Astrocyte (in vitro differentiated cells and primary cell): ENCODE measurements around the gene ZNF862. TPM values are rescaled to one million over a fixed set of nuclear protein-coding genes. Genes with fewer than 3 reads are reported as not detected.

Experiments used
- DNase-seq: peaks from one replicate; pipeline ENCODE4 v3.0.0-alpha.2; 2010; ENCODE audit warnings: low read depth
- FAIRE-seq: peaks from 2 replicates; lab custom pipeline; 2011; peaks lifted over from hg19 to GRCh38; lab: Jason Lieb, UNC
- H2AFZ ChIP-seq: 2 replicates; pipeline ENCODE4 v1.6.0; 2012; ENCODE audit warnings: low read depth, low read length, inconsistent platforms
- H3K27ac ChIP-seq: 2 replicates; pipeline ENCODE4 v1.5.1; 2011; ENCODE audit warnings: low read depth, low read length, inconsistent platforms
- H3K27me3 ChIP-seq: 2 replicates; pipeline ENCODE4 v1.6.0; 2011; ENCODE audit warnings: low read length, inconsistent platforms; ENCODE audit not compliant: insufficient read depth
- H3K36me3 ChIP-seq: 2 replicates; pipeline ENCODE4 v1.5.1; 2011; ENCODE audit warnings: low read length, inconsistent platforms; ENCODE audit not compliant: insufficient read depth
- H3K4me1 ChIP-seq: 2 replicates; pipeline ENCODE4 v1.5.1; 2011; ENCODE audit warnings: low read length, inconsistent platforms; ENCODE audit not compliant: insufficient read depth
- H3K4me2 ChIP-seq: 2 replicates; pipeline ENCODE4 v1.6.0; 2012; ENCODE audit warnings: low read length, inconsistent platforms
- H3K4me3 ChIP-seq: 2 replicates; pipeline ENCODE4 v1.5.1; 2011; ENCODE audit warnings: low read depth, mild to moderate bottlenecking, low read length, inconsistent platforms; ENCODE audit not compliant: insufficient read depth
- H3K79me2 ChIP-seq: 2 replicates; pipeline ENCODE4 v1.6.0; 2012; ENCODE audit warnings: mild to moderate bottlenecking, low read length, inconsistent platforms; ENCODE audit not compliant: insufficient read depth
- H3K9ac ChIP-seq: 2 replicates; pipeline ENCODE4 v1.6.0; 2012; ENCODE audit warnings: mild to moderate bottlenecking, low read length, inconsistent platforms
- H3K9me3 ChIP-seq: 2 replicates; pipeline ENCODE4 v1.5.1; 2012; ENCODE audit warnings: low read depth, mild to moderate bottlenecking, low read length, inconsistent platforms; ENCODE audit not compliant: insufficient read depth
- H4K20me1 ChIP-seq: 2 replicates; pipeline ENCODE4 v1.6.0; 2012; ENCODE audit warnings: low read length, inconsistent platforms; ENCODE audit not compliant: insufficient read depth
- H3K27ac Mint-ChIP-seq: one replicate; pipeline ENCODE4 v1.8.0; 2021; ENCODE audit warnings: mild to moderate bottlenecking, mixed read lengths; ENCODE audit not compliant: unreplicated experiment
- H3K27me3 Mint-ChIP-seq: one replicate; pipeline ENCODE4 v1.8.0; 2021; ENCODE audit warnings: low read depth, mixed read lengths; ENCODE audit not compliant: unreplicated experiment
- H3K36me3 Mint-ChIP-seq: one replicate; pipeline ENCODE4 v1.8.0; 2021; ENCODE audit warnings: low read depth, mixed read lengths; ENCODE audit not compliant: unreplicated experiment
- H3K4me1 Mint-ChIP-seq: one replicate; pipeline ENCODE4 v1.8.0; 2021; ENCODE audit warnings: low read depth, mixed read lengths; ENCODE audit not compliant: unreplicated experiment
- H3K4me3 Mint-ChIP-seq: one replicate; pipeline ENCODE4 v1.8.0; 2021; ENCODE audit warnings: mild to moderate bottlenecking, moderate library complexity, mixed read lengths; ENCODE audit not compliant: unreplicated experiment
- H3K9me3 Mint-ChIP-seq: one replicate; pipeline ENCODE4 v1.8.0; 2021; ENCODE audit warnings: mild to moderate bottlenecking, mixed read lengths; ENCODE audit not compliant: unreplicated experiment
- EZH2 ChIP-seq: IDR thresholded peaks from 2 replicates; pipeline ENCODE4 v1.6.1; 2012; ENCODE audit warnings: mild to moderate bottlenecking, low read length, inconsistent platforms; ENCODE audit not compliant: insufficient read depth
- total RNA-seq: library from RNA; stranded (reverse); gene quantifications from 2 replicates; pipeline ENCODE4 v1.2.1, GENCODE V29; 2021
- TF ChIP-seq, protein P1 (sequence below): IDR thresholded peaks from 2 replicates; pipeline ENCODE4 v1.5.1; 2011; ENCODE audit warnings: low read depth, mild to moderate bottlenecking, inconsistent platforms, low read length, moderate library complexity; ENCODE audit not compliant: insufficient read depth

ZNF862 gene
- total RNA-seq, 1 donor from 2014 or later, result 13.2 TPM

DNA sequence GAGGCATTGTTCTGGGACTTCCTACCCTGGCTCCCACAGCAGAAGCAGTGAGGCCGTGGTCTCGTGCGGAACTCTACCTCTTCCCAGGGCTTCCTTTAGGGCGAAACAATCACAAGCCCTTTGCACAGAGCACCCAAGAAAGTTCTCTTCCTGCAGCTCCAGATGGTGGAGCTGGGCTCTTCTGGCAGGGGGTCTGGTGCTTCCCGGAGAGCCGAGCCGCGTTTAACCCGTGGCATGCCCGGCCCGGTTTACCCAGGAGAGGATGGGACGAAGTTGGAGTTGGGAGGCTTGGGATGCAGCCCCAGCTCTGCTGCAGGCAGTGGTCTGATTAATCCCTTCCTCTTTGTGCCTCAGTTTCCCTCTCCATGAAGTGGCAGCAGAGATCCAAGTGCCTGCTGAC lies 26.6 kb downstream of the ZNF862 start:
- no peak overlapping the region for H3K27ac Mint-ChIP-seq
- Histone ChIP-seq H3K79me2 (no peaks in the 10 kb centered on the region), H4K20me1 (no peaks in the 10 kb centered on the region), H3K4me3 (no peak overlapping the region), H3K27me3 (no peaks in the 10 kb centered on the region), H2AFZ (no peak overlapping the region), H3K9ac (no peak overlapping the region), H3K4me1 (no peaks in the 10 kb centered on the region), H3K4me2 (no peak overlapping the region), H3K27ac (no peak overlapping the region), H3K9me3 (no peaks in the 10 kb centered on the region), H3K36me3 (no peaks in the 10 kb centered on the region)
- FAIRE-seq (no peak), DNase-seq (no peak)
- H3K27me3 Mint-ChIP-seq, result peaks cover 9% of the 10 kb centered on the region
- no peaks in the 10 kb centered on the region for H3K9me3 Mint-ChIP-seq
- TF ChIP-seq, protein P1, sequence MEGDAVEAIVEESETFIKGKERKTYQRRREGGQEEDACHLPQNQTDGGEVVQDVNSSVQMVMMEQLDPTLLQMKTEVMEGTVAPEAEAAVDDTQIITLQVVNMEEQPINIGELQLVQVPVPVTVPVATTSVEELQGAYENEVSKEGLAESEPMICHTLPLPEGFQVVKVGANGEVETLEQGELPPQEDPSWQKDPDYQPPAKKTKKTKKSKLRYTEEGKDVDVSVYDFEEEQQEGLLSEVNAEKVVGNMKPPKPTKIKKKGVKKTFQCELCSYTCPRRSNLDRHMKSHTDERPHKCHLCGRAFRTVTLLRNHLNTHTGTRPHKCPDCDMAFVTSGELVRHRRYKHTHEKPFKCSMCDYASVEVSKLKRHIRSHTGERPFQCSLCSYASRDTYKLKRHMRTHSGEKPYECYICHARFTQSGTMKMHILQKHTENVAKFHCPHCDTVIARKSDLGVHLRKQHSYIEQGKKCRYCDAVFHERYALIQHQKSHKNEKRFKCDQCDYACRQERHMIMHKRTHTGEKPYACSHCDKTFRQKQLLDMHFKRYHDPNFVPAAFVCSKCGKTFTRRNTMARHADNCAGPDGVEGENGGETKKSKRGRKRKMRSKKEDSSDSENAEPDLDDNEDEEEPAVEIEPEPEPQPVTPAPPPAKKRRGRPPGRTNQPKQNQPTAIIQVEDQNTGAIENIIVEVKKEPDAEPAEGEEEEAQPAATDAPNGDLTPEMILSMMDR, result no peak
- TF ChIP-seq EZH2, result no peak
- no peak overlapping the region for H3K4me3 Mint-ChIP-seq
- H3K36me3 Mint-ChIP-seq, result peaks cover 23% of the 10 kb centered on the region
- peaks cover 3% of the 10 kb centered on the region for H3K4me1 Mint-ChIP-seq

DNA sequence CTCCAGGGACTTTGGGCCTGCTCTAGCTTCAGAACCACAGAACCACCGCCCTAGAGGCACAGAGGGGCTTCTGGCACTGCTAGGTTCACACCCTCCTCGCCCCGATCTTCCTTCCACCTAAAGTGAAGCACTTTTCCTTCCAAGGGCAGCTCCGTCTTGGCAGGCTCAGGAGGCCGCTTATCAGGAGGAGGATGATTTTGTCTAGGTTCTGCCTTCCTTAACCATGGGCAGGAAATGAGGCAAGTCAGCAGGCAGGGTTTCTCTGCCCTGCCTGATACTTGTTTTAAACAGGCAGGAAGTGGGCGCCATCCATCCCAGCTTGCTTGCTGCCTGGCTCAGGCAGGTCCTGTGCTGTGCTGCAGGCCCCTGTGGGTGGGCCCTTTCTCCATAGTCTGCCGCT lies 27.3 kb downstream of the ZNF862 start:
- no peaks in the 10 kb centered on the region for H3K27me3 ChIP-seq
- H3K9ac ChIP-seq, result no peak overlapping the region
- H3K27ac ChIP-seq, result no peak overlapping the region
- no peak overlapping the region for H3K4me2 ChIP-seq
- no peak overlapping the region for H2AFZ ChIP-seq
- H3K9me3 Mint-ChIP-seq, result no peaks in the 10 kb centered on the region
- H3K9me3 ChIP-seq, result no peaks in the 10 kb centered on the region
- peaks cover 18% of the 10 kb centered on the region for H3K36me3 Mint-ChIP-seq
- DNase-seq (no peak), FAIRE-seq (no peak)
- H3K36me3 ChIP-seq, result no peaks in the 10 kb centered on the region
- H3K27ac Mint-ChIP-seq, result no peak overlapping the region
- no peak overlapping the region for H3K4me3 Mint-ChIP-seq
- H3K4me3 ChIP-seq, result no peak overlapping the region
- no peaks in the 10 kb centered on the region for H3K4me1 ChIP-seq
- H3K79me2 ChIP-seq, result no peaks in the 10 kb centered on the region
- peaks cover 9% of the 10 kb centered on the region for H3K27me3 Mint-ChIP-seq
- TF ChIP-seq EZH2, result no peak
- TF ChIP-seq, protein P1, result no peak
- H3K4me1 Mint-ChIP-seq, result peaks cover 5% of the 10 kb centered on the region
- no peaks in the 10 kb centered on the region for H4K20me1 ChIP-seq

DNA sequence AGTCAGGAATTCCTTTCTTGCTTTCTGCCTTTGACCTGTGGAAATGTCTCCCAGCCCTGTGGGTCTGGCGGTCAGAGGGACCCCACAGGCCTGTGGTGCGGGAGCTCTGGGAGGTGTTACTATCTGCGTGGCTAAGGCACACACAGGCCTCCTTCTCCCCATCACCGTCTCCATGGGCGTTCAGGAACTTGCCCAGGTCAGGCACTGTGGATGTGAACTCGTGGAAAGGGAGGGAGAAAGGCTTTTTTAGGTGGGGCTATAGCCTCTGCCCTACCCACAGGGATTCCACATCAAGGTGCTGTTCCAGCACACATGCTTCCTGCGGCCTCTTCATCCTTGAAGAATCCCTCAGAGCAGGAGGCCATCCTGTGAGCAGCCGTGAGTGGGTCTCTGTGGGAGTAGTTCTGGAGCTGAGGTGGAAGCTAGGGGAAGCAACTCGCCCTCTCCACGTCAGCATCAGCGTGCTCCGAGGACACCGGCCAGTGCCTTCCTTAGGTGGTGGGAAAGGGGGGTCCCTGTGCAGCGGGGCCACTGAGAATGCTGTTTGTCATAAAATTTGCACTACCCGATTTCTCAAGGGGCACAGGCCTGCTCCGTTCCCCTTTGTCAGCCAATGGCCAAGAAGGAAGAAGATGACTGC lies 28.1 kb downstream of the ZNF862 start:
- Histone ChIP-seq H3K27ac (no peak overlapping the region), H3K27me3 (no peaks in the 10 kb centered on the region), H4K20me1 (no peaks in the 10 kb centered on the region), H3K9ac (no peak overlapping the region), H3K4me2 (no peak overlapping the region), H3K36me3 (no peaks in the 10 kb centered on the region), H3K9me3 (no peaks in the 10 kb centered on the region), H3K4me1 (no peaks in the 10 kb centered on the region), H3K79me2 (no peaks in the 10 kb centered on the region), H3K4me3 (no peak overlapping the region), H2AFZ (no peak overlapping the region)
- TF ChIP-seq, protein P1, result no peak
- TF ChIP-seq EZH2, result no peak
- no peaks in the 10 kb centered on the region for H3K9me3 Mint-ChIP-seq
- FAIRE-seq (no peak), DNase-seq (no peak)
- H3K36me3 Mint-ChIP-seq, result peaks cover 12% of the 10 kb centered on the region
- H3K27me3 Mint-ChIP-seq, result peaks cover 9% of the 10 kb centered on the region
- H3K27ac Mint-ChIP-seq, result no peak overlapping the region
- peaks cover 5% of the 10 kb centered on the region for H3K4me1 Mint-ChIP-seq
- H3K4me3 Mint-ChIP-seq, result no peak overlapping the region
